H9 (cell line): ENCODE measurements around the gene ZNF77. TPM values are rescaled to one million over a fixed set of nuclear protein-coding genes. Genes with fewer than 3 reads are reported as not detected.
"Not testable (repeated sequence)": the region's sequence is repeated elsewhere in the genome, so short reads cannot be mapped to it uniquely, and the experiment has no call there.

ENCODE experiments used
- DNase-seq: peaks from one replicate; pipeline ENCODE4 v3.0.0-alpha.2; 2017
- H2AFZ ChIP-seq: one replicate; pipeline ENCODE4 v1.6.1; 2013; ENCODE audit warnings: mild to moderate bottlenecking, low read length, control low read depth, moderate library complexity
- H2AK5ac ChIP-seq: 2 replicates; pipeline ENCODE4 v1.6.1; 2013; ENCODE audit warnings: low read length, control low read depth, mixed read lengths; ENCODE audit not compliant: insufficient read length
- H2BK120ac ChIP-seq: one replicate; pipeline ENCODE4 v1.6.1; 2013; ENCODE audit warnings: low read depth, mild to moderate bottlenecking, low read length, control low read depth, inconsistent platforms; ENCODE audit not compliant: poor library complexity, severe bottlenecking
- H2BK12ac ChIP-seq: 2 replicates; pipeline ENCODE4 v1.6.1; 2013; ENCODE audit warnings: low read length, control low read depth, mixed read lengths, low read depth; ENCODE audit not compliant: insufficient read length
- H2BK15ac ChIP-seq: 2 replicates; pipeline ENCODE4 v1.6.1; 2013; ENCODE audit warnings: low read depth, low read length, control low read depth
- H2BK20ac ChIP-seq: one replicate; pipeline ENCODE4 v1.6.1; 2013; ENCODE audit warnings: low read depth, mild to moderate bottlenecking, low read length, control low read depth, inconsistent platforms; ENCODE audit not compliant: poor library complexity, severe bottlenecking
- H2BK5ac ChIP-seq: 2 replicates; pipeline ENCODE4 v1.6.1; 2013; ENCODE audit warnings: low read length, control low read depth, mixed read lengths; ENCODE audit not compliant: insufficient read length
- H3K14ac ChIP-seq: 2 replicates; pipeline ENCODE4 v1.6.1; 2013; ENCODE audit warnings: low read length, control low read depth; ENCODE audit not compliant: insufficient read depth
- H3K18ac ChIP-seq: 2 replicates; pipeline ENCODE4 v1.6.1; 2013; ENCODE audit warnings: low read depth, mild to moderate bottlenecking, mixed read lengths, low read length, control low read depth; ENCODE audit not compliant: insufficient read length
- H3K23ac ChIP-seq: 2 replicates; pipeline ENCODE4 v1.6.1; 2013; ENCODE audit warnings: low read length, control low read depth, mixed read lengths, low read depth; ENCODE audit not compliant: insufficient read length
- H3K23me2 ChIP-seq: 2 replicates; pipeline ENCODE4 v1.6.1; 2013; ENCODE audit warnings: low read depth, mild to moderate bottlenecking, mixed read lengths, low read length, control low read depth; ENCODE audit not compliant: insufficient read length, poor library complexity, severe bottlenecking
- H3K27ac ChIP-seq: 2 replicates; pipeline ENCODE4 v1.5.1; 2013; ENCODE audit warnings: low read length, control low read depth, mixed read lengths, low read depth; ENCODE audit not compliant: insufficient read length
- H3K27me3 ChIP-seq: 2 replicates; pipeline ENCODE4 v1.6.1; 2013; ENCODE audit warnings: low read length, control low read depth, inconsistent platforms; ENCODE audit not compliant: insufficient read depth
- H3K4ac ChIP-seq: 2 replicates; pipeline ENCODE4 v1.6.1; 2013; ENCODE audit warnings: low read depth, mild to moderate bottlenecking, control low read depth, inconsistent platforms, low read length, moderate library complexity
- H3K4me1 ChIP-seq: 2 replicates; pipeline ENCODE4 v1.6.1; 2013; ENCODE audit warnings: low read length, control low read depth, inconsistent platforms; ENCODE audit not compliant: insufficient read depth
- H3K4me2 ChIP-seq: 2 replicates; pipeline ENCODE4 v1.6.1; 2013; ENCODE audit warnings: low read length, control low read depth, mixed read lengths; ENCODE audit not compliant: insufficient read length, insufficient read depth
- H3K56ac ChIP-seq: 2 replicates; pipeline ENCODE4 v1.6.1; 2013; ENCODE audit warnings: low read depth, mild to moderate bottlenecking, mixed read lengths, low read length, control low read depth; ENCODE audit not compliant: insufficient read length
- H3K79me1 ChIP-seq: 2 replicates; pipeline ENCODE4 v1.6.1; 2013; ENCODE audit warnings: low read depth, mild to moderate bottlenecking, moderate library complexity, low read length, control low read depth, inconsistent platforms; ENCODE audit not compliant: insufficient read depth, poor library complexity, severe bottlenecking
- H3K79me2 ChIP-seq: 2 replicates; pipeline ENCODE4 v1.6.1; 2013; ENCODE audit warnings: low read length, control low read depth, inconsistent platforms; ENCODE audit not compliant: insufficient read depth
- H3K9ac ChIP-seq: 2 replicates; pipeline ENCODE4 v1.6.1; 2013; ENCODE audit warnings: low read length, control low read depth, mixed read lengths; ENCODE audit not compliant: insufficient read length; ENCODE audit errors: extremely low read depth
- H3K9me3 ChIP-seq: one replicate; pipeline ENCODE4 v1.6.1; 2013; ENCODE audit warnings: low read depth, low read length, inconsistent platforms; ENCODE audit not compliant: control insufficient read depth
- H3T11ph ChIP-seq: one replicate; pipeline ENCODE4 v1.6.1; 2013; ENCODE audit warnings: mild to moderate bottlenecking, low read length, control low read depth, inconsistent platforms
- H4K20me1 ChIP-seq: one replicate; pipeline ENCODE4 v1.6.1; 2013; ENCODE audit not compliant: control insufficient read depth, insufficient read length, insufficient read depth
- H4K5ac ChIP-seq: 2 replicates; pipeline ENCODE4 v1.6.1; 2013; ENCODE audit warnings: low read depth, mild to moderate bottlenecking, mixed read lengths, low read length, control low read depth; ENCODE audit not compliant: insufficient read length
- H4K8ac ChIP-seq: replicated peaks from 2 replicates; pipeline ENCODE4 v1.6.1; 2013; ENCODE audit warnings: low read length, control low read depth, mixed read lengths, low read depth; ENCODE audit not compliant: insufficient read length
- H4K91ac ChIP-seq: 2 replicates; pipeline ENCODE4 v1.6.1; 2013; ENCODE audit warnings: low read depth, mild to moderate bottlenecking, moderate library complexity, mixed read lengths, low read length, control low read depth; ENCODE audit not compliant: insufficient read length
- H3K27ac Mint-ChIP-seq, 3 experiments: 2 replicates in 2 of 3; 3 replicates in 1 of 3; pipeline ENCODE4 v1.8.0; 2020 to 2021; ENCODE audit warnings: mixed read lengths in 3 of 3, mild to moderate bottlenecking in 1 of 3, moderate library complexity in 1 of 3
- H3K27me3 Mint-ChIP-seq: 2 replicates; pipeline ENCODE4 v1.8.0; 2021; ENCODE audit warnings: low read depth, mild to moderate bottlenecking, moderate library complexity, mixed read lengths
- H3K36me3 Mint-ChIP-seq, 3 experiments: 2 replicates in 2 of 3; 3 replicates in 1 of 3; pipeline ENCODE4 v1.8.0; 2020 to 2021; ENCODE audit warnings: low read depth in 3 of 3, mixed read lengths in 3 of 3; ENCODE audit not compliant: insufficient read depth in 1 of 3
- H3K4me1 Mint-ChIP-seq, 2 experiments: 2 replicates each; pipeline ENCODE4 v1.8.0; 2020; ENCODE audit warnings: mixed read lengths in 2 of 2
- H3K4me3 Mint-ChIP-seq, 2 experiments: 2 replicates in 1 of 2; 3 replicates in 1 of 2; pipeline ENCODE4 v1.8.0; 2020 to 2021; ENCODE audit warnings: mild to moderate bottlenecking in 2 of 2, mixed read lengths in 2 of 2, moderate library complexity in 1 of 2
- H3K9me3 Mint-ChIP-seq, 2 experiments: 2 replicates in 1 of 2; 3 replicates in 1 of 2; pipeline ENCODE4 v1.8.0; 2020; ENCODE audit warnings: mild to moderate bottlenecking in 2 of 2, mixed read lengths in 2 of 2, moderate library complexity in 1 of 2
- WGBS: extraction: QIAGEN DNeasy Blood & Tissue Kit; methylation state at CpG from one replicate; pipeline ENCODE4 v1.1.7; 2013; ENCODE audit warnings: missing lambda C conversion rate, low lambda C conversion rate, mixed read lengths; ENCODE audit not compliant: insufficient read length; ENCODE audit errors: extremely low coverage; 5-methylcytosine and 5-hydroxymethylcytosine counted together
- total RNA-seq: library from RNA; stranded (reverse); gene quantifications from 2 replicates; pipeline ENCODE4 v1.2.1, GENCODE V29; 2021
- TF ChIP-seq, protein P1 (sequence below): fragments of 200-600 bp; sonication (generic); conservative IDR thresholded peaks from 3 replicates; pipeline ENCODE4 v1.8.0; 2021; ENCODE audit warnings: antibody characterized with exemption, mild to moderate bottlenecking

Gene ZNF77
- total RNA-seq, 1 experiment from 2014 or later = 4.6 TPM

DNA sequence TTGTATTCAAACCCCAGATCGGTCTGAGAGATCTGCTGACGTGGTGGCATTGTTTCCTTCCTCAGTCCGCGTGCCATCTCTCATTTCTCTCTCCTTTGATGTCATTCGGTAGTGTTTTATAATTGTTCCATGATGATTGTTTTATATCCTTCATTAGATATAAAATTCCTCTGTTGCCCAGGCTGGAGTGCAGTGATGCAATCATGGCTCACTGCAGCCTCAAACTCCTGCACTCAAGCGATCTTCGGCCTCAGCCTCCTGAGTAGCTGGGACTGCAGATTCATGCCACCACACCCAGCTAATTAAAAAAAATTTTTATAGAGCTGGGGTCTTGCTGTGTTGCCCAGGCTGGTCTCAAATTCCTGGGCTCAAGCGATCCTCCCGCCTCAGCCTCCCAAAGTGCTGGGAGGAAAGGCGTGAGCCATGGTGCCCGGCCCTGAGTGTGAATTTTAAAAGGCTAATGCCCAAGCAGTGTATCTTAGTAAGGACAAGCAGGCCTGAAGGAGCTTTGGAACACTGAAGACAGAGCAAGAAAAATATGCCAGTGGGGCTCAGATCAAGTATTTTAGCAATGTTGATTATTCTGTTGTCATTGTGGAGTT lies 38.8 kb downstream of the ZNF77 start:
- Mint-ChIP-seq H3K4me1 (peaks cover 8 to 11% of the 10 kb centered on the region in 2 experiments), H3K9me3 (peaks cover 8 to 10% of the 10 kb centered on the region in 2 experiments), H3K4me3 (no peak overlapping the region; a peak in 1 of 5 replicates), H3K27me3 (no peaks in the 10 kb centered on the region), H3K36me3 (peaks cover 6 to 18% (median 11%) of the 10 kb centered on the region in 3 experiments), H3K27ac (no peak overlapping the region; a peak in 2 of 7 replicates)
- Histone ChIP-seq H3K79me1 (peaks cover 5% of the 10 kb centered on the region), H3K4me2 (no peak overlapping the region), H2BK20ac (no peak overlapping the region), H3K27me3 (no peaks in the 10 kb centered on the region), H4K20me1 (no peaks in the 10 kb centered on the region), H3K18ac (no peak overlapping the region), H4K5ac (no peak overlapping the region), H4K8ac (no peak overlapping the region), H3K9me3 (no peaks in the 10 kb centered on the region), H3K56ac (no peak overlapping the region), H3K79me2 (peaks cover 8% of the 10 kb centered on the region; the same call in 1 of the 2 replicates), H4K91ac (no peak overlapping the region), H3K4me1 (no peaks in the 10 kb centered on the region), H2BK120ac (no peak overlapping the region), H3K23me2 (no peaks in the 10 kb centered on the region), H3K4ac (no peak overlapping the region), H3K23ac (no peak overlapping the region), H3K27ac (no peak overlapping the region), H3K9ac (no peak overlapping the region), H3T11ph (no peak overlapping the region), H2AFZ (no peak overlapping the region), H2BK12ac (no peak overlapping the region), H3K14ac (no peak overlapping the region), H2BK15ac (no peak overlapping the region), H2BK5ac (no peak overlapping the region), H2AK5ac (no peak overlapping the region)
- no peak for DNase-seq
- TF ChIP-seq, protein P1, sequence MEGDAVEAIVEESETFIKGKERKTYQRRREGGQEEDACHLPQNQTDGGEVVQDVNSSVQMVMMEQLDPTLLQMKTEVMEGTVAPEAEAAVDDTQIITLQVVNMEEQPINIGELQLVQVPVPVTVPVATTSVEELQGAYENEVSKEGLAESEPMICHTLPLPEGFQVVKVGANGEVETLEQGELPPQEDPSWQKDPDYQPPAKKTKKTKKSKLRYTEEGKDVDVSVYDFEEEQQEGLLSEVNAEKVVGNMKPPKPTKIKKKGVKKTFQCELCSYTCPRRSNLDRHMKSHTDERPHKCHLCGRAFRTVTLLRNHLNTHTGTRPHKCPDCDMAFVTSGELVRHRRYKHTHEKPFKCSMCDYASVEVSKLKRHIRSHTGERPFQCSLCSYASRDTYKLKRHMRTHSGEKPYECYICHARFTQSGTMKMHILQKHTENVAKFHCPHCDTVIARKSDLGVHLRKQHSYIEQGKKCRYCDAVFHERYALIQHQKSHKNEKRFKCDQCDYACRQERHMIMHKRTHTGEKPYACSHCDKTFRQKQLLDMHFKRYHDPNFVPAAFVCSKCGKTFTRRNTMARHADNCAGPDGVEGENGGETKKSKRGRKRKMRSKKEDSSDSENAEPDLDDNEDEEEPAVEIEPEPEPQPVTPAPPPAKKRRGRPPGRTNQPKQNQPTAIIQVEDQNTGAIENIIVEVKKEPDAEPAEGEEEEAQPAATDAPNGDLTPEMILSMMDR = no peak
- no CpG with 5 or more reads among the region's 11 CpGs for WGBS

DNA sequence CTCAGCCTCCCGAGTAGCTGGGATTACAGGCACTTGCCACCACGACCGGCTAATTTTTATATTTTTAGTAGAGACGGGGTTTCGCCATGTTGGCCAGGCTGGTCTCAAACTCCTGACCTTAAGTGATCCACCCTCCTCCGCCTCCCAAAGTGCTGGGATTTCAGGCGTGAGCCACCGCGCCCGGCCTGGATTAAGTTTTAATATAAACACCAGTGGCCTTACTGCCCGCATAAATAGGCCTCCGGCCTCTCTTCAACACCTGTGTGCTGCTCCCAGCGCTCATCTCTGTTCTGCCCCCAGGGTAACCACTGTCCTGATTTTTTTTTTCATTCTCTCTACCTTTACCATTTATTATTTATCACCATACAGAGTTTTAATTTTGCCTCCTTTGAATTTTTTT lies 41.4 kb downstream of the ZNF77 start:
- not testable (repeated sequence) for H4K20me1 ChIP-seq, H2AFZ ChIP-seq, H3K9me3 ChIP-seq, H3K79me1 ChIP-seq, H3T11ph ChIP-seq, H3K14ac ChIP-seq, H3K56ac ChIP-seq, H2BK5ac ChIP-seq, H3K79me2 ChIP-seq, H2BK15ac ChIP-seq, H3K18ac ChIP-seq, H3K27ac ChIP-seq, H3K23ac ChIP-seq, DNase-seq, H3K4me2 ChIP-seq, H2BK12ac ChIP-seq, H4K5ac ChIP-seq, H3K36me3 Mint-ChIP-seq, H2BK120ac ChIP-seq, H3K9ac ChIP-seq, H3K23me2 ChIP-seq, H2AK5ac ChIP-seq, H4K91ac ChIP-seq, H3K27me3 ChIP-seq, H3K27me3 Mint-ChIP-seq, H4K8ac ChIP-seq, H2BK20ac ChIP-seq, H3K27ac Mint-ChIP-seq, H3K9me3 Mint-ChIP-seq, H3K4ac ChIP-seq, H3K4me1 ChIP-seq
- Mint-ChIP-seq H3K4me1 (peaks cover 8 to 11% of the 10 kb centered on the region in 2 experiments), H3K4me3 (0 out of 5 replicates have a peak overlapping the region, but pooled peaks of 1 of the 2 experiments have one; percentile 3)
- no CpG with 5 or more reads among the region's 13 CpGs for WGBS
